Loucy (cell line): Measurements from ENCODE around the gene FAM187B.

Source experiments
- H2AFZ ChIP-seq: fragments of 200-600 bp; sonication (generic); 2 replicates; pipeline ENCODE4 v1.6.0; 2016; ENCODE audit warnings: antibody characterized with exemption, mild to moderate bottlenecking, low read length, moderate library complexity
- H3F3A ChIP-seq: fragments of 200-600 bp; 2 replicates; pipeline ENCODE4 v1.6.0; 2016; ENCODE audit warnings: antibody characterized with exemption, low read depth, mild to moderate bottlenecking
- H3K27me3 ChIP-seq: fragments of 200-600 bp; sonication (generic); 2 replicates; pipeline ENCODE4 v1.6.1; 2014; ENCODE audit warnings: low read length, mild to moderate bottlenecking; ENCODE audit not compliant: insufficient read depth, poor library complexity, severe bottlenecking
- H3K36me3 ChIP-seq: fragments of 200-600 bp; sonication (generic); 2 replicates; pipeline ENCODE4 v1.6.1; 2016; ENCODE audit warnings: low read length; ENCODE audit not compliant: insufficient read depth
- H3K4me1 ChIP-seq: fragments of 200-600 bp; sonication (generic); 2 replicates; pipeline ENCODE4 v1.5.1; 2014; ENCODE audit warnings: low read length, mild to moderate bottlenecking; ENCODE audit not compliant: insufficient read depth, poor library complexity, severe bottlenecking
- H3K4me2 ChIP-seq: fragments of 200-600 bp; sonication (generic); 2 replicates; pipeline ENCODE4 v1.6.0; 2014; ENCODE audit warnings: antibody characterized with exemption, low read length, low read depth, mild to moderate bottlenecking; ENCODE audit not compliant: poor library complexity, severe bottlenecking
- H3K4me3 ChIP-seq: fragments of 200-600 bp; sonication (generic); 2 replicates; pipeline ENCODE4 v1.5.1; 2014; ENCODE audit warnings: low read length, mild to moderate bottlenecking, mixed read lengths; ENCODE audit not compliant: poor library complexity, severe bottlenecking
- H3K79me2 ChIP-seq: fragments of 200-600 bp; sonication (generic); 2 replicates; pipeline ENCODE4 v1.6.1; 2014; ENCODE audit warnings: low read length; ENCODE audit not compliant: insufficient read depth
- H3K9ac ChIP-seq: fragments of 200-600 bp; sonication (generic); 2 replicates; pipeline ENCODE4 v1.6.0; 2014; ENCODE audit warnings: mild to moderate bottlenecking, low read depth, low read length, moderate library complexity; ENCODE audit not compliant: poor library complexity, severe bottlenecking
- H3K9me2 ChIP-seq: fragments of 200-600 bp; sonication (generic); replicated peaks from 2 replicates; pipeline ENCODE4 v1.6.1; 2016; ENCODE audit warnings: low read depth, low read length, mixed read lengths
- H3K9me3 ChIP-seq: fragments of 200-600 bp; sonication (generic); 2 replicates; pipeline ENCODE4 v1.6.1; 2014; ENCODE audit warnings: mild to moderate bottlenecking, antibody characterized with exemption, low read length, low read depth; ENCODE audit not compliant: insufficient read depth
- H4K20me1 ChIP-seq: fragments of 200-600 bp; sonication (generic); 2 replicates; pipeline ENCODE4 v1.6.0; 2014; ENCODE audit warnings: antibody characterized with exemption, low read length, mild to moderate bottlenecking; ENCODE audit not compliant: insufficient read depth, poor library complexity, severe bottlenecking
- CTCF ChIP-seq: fragments of 200-600 bp; sonication (generic); conservative IDR thresholded peaks from 2 replicates; pipeline ENCODE4 v1.5.1; 2014; ENCODE audit warnings: mild to moderate bottlenecking, antibody characterized with exemption, low read length
- EZH2phosphoT487 ChIP-seq: fragments of 200-600 bp; IDR thresholded peaks from 2 replicates; pipeline ENCODE4 v1.6.1; 2018; ENCODE audit warnings: antibody characterized with exemption, mild to moderate bottlenecking, moderate library complexity, borderline replicate concordance

Gene FAM187B

GRCh38 chr19:35254341-35255297 lies 26.1 kb upstream of the FAM187B start:
- H3K9me2 ChIP-seq: no peaks in the 10 kb centered on the region
- no peak overlapping the region for H3K4me2 ChIP-seq
- H4K20me1 ChIP-seq: no peaks in the 10 kb centered on the region
- no peaks in the 10 kb centered on the region for H3K79me2 ChIP-seq
- H3K27me3 ChIP-seq: no peaks in the 10 kb centered on the region
- peaks cover 10% of the 10 kb centered on the region for H3K4me1 ChIP-seq
- no peak overlapping the region for H2AFZ ChIP-seq
- H3K36me3 ChIP-seq: no peaks in the 10 kb centered on the region
- no peaks in the 10 kb centered on the region for H3F3A ChIP-seq
- H3K4me3 ChIP-seq: no peak overlapping the region
- H3K9me3 ChIP-seq: no peaks in the 10 kb centered on the region
- no peak for TF ChIP-seq CTCF
- TF ChIP-seq EZH2phosphoT487: no peak
- H3K9ac ChIP-seq: no peak overlapping the region

DNA sequence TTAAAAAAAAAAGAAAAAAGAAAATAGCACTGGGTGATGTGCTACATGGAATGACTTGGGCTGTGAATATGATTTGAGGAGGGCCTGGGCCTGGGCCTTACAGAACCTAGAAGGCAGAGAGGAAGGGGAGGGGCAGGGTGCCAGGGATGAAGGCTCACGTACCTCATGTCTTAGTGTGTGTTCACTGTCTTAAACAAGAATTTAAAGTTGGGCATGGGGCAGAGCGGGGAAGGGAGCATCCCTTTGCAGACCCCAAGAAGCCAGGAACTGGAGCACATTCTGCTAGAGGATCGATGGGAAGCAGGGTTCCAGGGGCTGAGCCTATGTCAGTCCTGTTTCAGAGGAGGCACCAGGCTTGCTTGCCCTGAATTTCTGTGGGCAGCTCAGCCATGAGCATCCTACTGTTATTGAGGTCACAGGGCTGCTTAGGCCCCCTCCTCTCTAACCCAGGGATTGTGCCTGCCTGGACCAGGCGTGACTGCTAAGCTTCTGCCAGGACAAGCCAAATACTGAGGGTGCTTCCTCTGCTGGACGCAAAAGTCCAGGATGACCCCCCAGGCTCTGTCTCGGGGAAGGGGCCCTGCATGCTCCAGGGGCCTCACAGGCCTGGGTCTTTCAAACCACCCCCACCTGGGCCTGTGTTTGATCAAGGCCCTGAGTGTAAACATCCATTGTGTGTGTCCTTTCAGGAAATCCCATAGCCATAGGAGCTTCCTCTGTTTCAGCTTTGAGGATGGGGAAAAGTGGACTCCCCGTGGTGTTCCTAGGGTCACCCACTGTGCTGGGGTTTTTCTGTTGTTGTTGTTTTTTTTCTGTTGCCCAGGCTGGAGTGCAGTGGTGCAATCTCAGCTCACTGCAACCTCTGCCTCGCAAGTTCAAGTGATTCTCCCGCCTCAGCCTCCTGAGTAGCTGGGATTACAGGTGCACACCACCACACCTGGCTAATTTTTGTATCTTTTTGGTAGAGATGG lies 25.1 kb upstream of the FAM187B start:
- H3K9ac ChIP-seq: no peak overlapping the region
- TF ChIP-seq EZH2phosphoT487 (no peak), CTCF (no peak)
- no peaks in the 10 kb centered on the region for H3K9me3 ChIP-seq
- no peak overlapping the region for H3K4me3 ChIP-seq
- no peaks in the 10 kb centered on the region for H3K27me3 ChIP-seq
- no peak overlapping the region for H2AFZ ChIP-seq
- H3K4me1 ChIP-seq: peaks cover 10% of the 10 kb centered on the region
- no peak overlapping the region for H3K4me2 ChIP-seq
- H3K9me2 ChIP-seq: no peaks in the 10 kb centered on the region
- H3K79me2 ChIP-seq: no peaks in the 10 kb centered on the region
- H3K36me3 ChIP-seq: no peaks in the 10 kb centered on the region
- H3F3A ChIP-seq: no peaks in the 10 kb centered on the region
- no peaks in the 10 kb centered on the region for H4K20me1 ChIP-seq

GRCh38 chr19:35251456-35251855 lies 22.9 kb upstream of the FAM187B start:
- Histone ChIP-seq H4K20me1 (no peaks in the 10 kb centered on the region), H3K36me3 (no peaks in the 10 kb centered on the region)

More at GRCh38 chr19:35251456-35251855, 22.9 kb upstream of the FAM187B start:
- no peak overlapping the region for H3K9ac ChIP-seq
- no peaks in the 10 kb centered on the region for H3F3A ChIP-seq
- TF ChIP-seq CTCF: no peak
- H3K9me2 ChIP-seq: no peaks in the 10 kb centered on the region
- H3K27me3 ChIP-seq: no peaks in the 10 kb centered on the region
- no peaks in the 10 kb centered on the region for H3K9me3 ChIP-seq
- no peak overlapping the region for H3K4me3 ChIP-seq
- no peaks in the 10 kb centered on the region for H3K4me1 ChIP-seq
- H3K79me2 ChIP-seq: no peaks in the 10 kb centered on the region
- no peak overlapping the region for H3K4me2 ChIP-seq
- no peak overlapping the region for H2AFZ ChIP-seq
